Measurements from ENCODE around the gene NR1I3. TPM values are rescaled to one million over a fixed set of nuclear protein-coding genes. Genes with fewer than 3 reads are reported as not detected.

NR1I3 gene
- total RNA-seq, 4 donors from 2014 or later = not detected

- WGBS, 2 donors (ENCODE audit: low coverage in 1 of 2) = 16 to 28% methylated on average over 3 of the region's 3 CpGs
- no peak for TF ChIP-seq EP300 (IDR thresholded peaks at IDR 0.05)
- TF ChIP-seq CTCF (IDR thresholded peaks at IDR 0.05) = no peak
- no peak for TF ChIP-seq POLR2AphosphoS5 (IDR thresholded peaks at IDR 0.05)
- TF ChIP-seq POLR2A (IDR thresholded peaks at IDR 0.05) = no peak
Measured at GRCh38 chr1:161185282-161185682, 52.7 kb downstream of the NR1I3 start.

GRCh38 chr1:161182214-161182613 lies 55.8 kb downstream of the NR1I3 start:
- 100% methylated on average over 1 of the region's 1 CpG; no CpG with 5 or more reads in 1 of the 2 donors for WGBS, 2 donors (ENCODE audit: low coverage in 1 of 2)

More at GRCh38 chr1:161185282-161185682, 52.7 kb downstream of the NR1I3 start:
- Histone ChIP-seq H3K36me3 (no peaks in the 10 kb centered on the region), H3K4me3 (no peak overlapping the region), H3K27ac (peak overlapping the region in 3 of 4 donors; percentile 55 to 78 (median 72)), H3K9me3 (no peaks in the 10 kb centered on the region), H3K4me1 (peaks cover 0 to 14% (median 0%) of the 10 kb centered on the region in 3 donors), H3K27me3 (no peaks in the 10 kb centered on the region)
- ATAC-seq = peak; percentile 88

GRCh38 chr1:161180639-161181038 lies 57.4 kb downstream of the NR1I3 start:
- H3K36me3 ChIP-seq = peaks cover 0 to 4% of the 10 kb centered on the region in 2 donors
- WGBS, 2 donors (ENCODE audit: low coverage in 1 of 2) = 44 to 78% methylated on average over 1 of the region's 1 CpG
- H3K4me3 ChIP-seq = no peak overlapping the region
- H3K27me3 ChIP-seq = no peaks in the 10 kb centered on the region
- no peaks in the 10 kb centered on the region for H3K9me3 ChIP-seq
- peaks cover 5 to 37% (median 15%) of the 10 kb centered on the region in 3 donors for H3K4me1 ChIP-seq
- ATAC-seq = no peak
- TF ChIP-seq CTCF (IDR thresholded peaks at IDR 0.05) (peak in 1 of 4 experiments; percentile 15), EP300 (IDR thresholded peaks at IDR 0.05) (no peak)
- H3K27ac ChIP-seq = no peak overlapping the region

More at GRCh38 chr1:161182214-161182613, 55.8 kb downstream of the NR1I3 start:
- Histone ChIP-seq H3K36me3 (no peaks in the 10 kb centered on the region), H3K4me3 (no peak overlapping the region), H3K9me3 (no peaks in the 10 kb centered on the region), H3K27ac (peak overlapping the region in 2 of 4 donors; percentile 8 to 38), H3K4me1 (peaks cover 0 to 25% (median 5%) of the 10 kb centered on the region in 3 donors), H3K27me3 (no peaks in the 10 kb centered on the region)
- ATAC-seq = no peak
- TF ChIP-seq POLR2AphosphoS5 (IDR thresholded peaks at IDR 0.05) = no peak
- TF ChIP-seq EP300 (IDR thresholded peaks at IDR 0.05) = no peak
- no peak for TF ChIP-seq POLR2A (IDR thresholded peaks at IDR 0.05)
- TF ChIP-seq CTCF (IDR thresholded peaks at IDR 0.05) = no peak

- 97% methylated on average over 3 of the region's 3 CpGs; no CpG with 5 or more reads in 1 of the 2 donors for WGBS, 2 donors (ENCODE audit: low coverage in 1 of 2)
- TF ChIP-seq POLR2AphosphoS5 (IDR thresholded peaks at IDR 0.05) (no peak), POLR2A (IDR thresholded peaks at IDR 0.05) (no peak), CTCF (IDR thresholded peaks at IDR 0.05) (no peak), EP300 (IDR thresholded peaks at IDR 0.05) (no peak)
- peaks cover 0 to 13% of the 10 kb centered on the region in 2 donors for H3K36me3 ChIP-seq
- H3K4me3 ChIP-seq = no peak overlapping the region
- H3K27me3 ChIP-seq = no peaks in the 10 kb centered on the region
- no peaks in the 10 kb centered on the region for H3K9me3 ChIP-seq
- no peak for ATAC-seq
- H3K27ac ChIP-seq = no peak overlapping the region
- H3K4me1 ChIP-seq = peaks cover 5 to 37% (median 15%) of the 10 kb centered on the region in 3 donors
Measured at GRCh38 chr1:161179698-161180097, 58.3 kb downstream of the NR1I3 start.

Other genes starting within 250 kb of the NR1I3 start
- gene F11R, start 217.1 kb downstream of the NR1I3 start, total RNA-seq = 10 to 100 TPM in 1 of 4 donors, 1 to 10 TPM in 3; 4.5 to 28.2 (median 9.9) TPM
- 10 to 100 TPM; 18.1 to 52.1 (median 29.4) TPM for gene TSTD1, start 199.2 kb downstream of the NR1I3 start, total RNA-seq
- gene USF1, start 192.2 kb downstream of the NR1I3 start, total RNA-seq = 10 to 100 TPM; 50.9 to 79.4 (median 60.5) TPM
- 10 to 100 TPM in 1 of 4 donors, 1 to 10 TPM in 3; 1.9 to 11.6 (median 4.4) TPM for gene ARHGAP30, start 168.3 kb downstream of the NR1I3 start, total RNA-seq
- 1 to 10 TPM in 1 of 4 donors, under 1 TPM in 1, not detected in 2; 0.27 to 1.9 TPM for gene NECTIN4, start 148.6 kb downstream of the NR1I3 start, total RNA-seq
- 10 to 100 TPM in 2 of 4 donors, 1 to 10 TPM in 2; 3.5 to 22.6 (median 8.6) TPM for gene KLHDC9, start 139.8 kb downstream of the NR1I3 start, total RNA-seq
- 10 to 100 TPM; 26.2 to 40.8 (median 31.4) TPM for gene PFDN2, start 120.2 kb downstream of the NR1I3 start, total RNA-seq
- 10 to 100 TPM; 30.4 to 61.9 (median 32.8) TPM for gene NIT1, start 120.1 kb downstream of the NR1I3 start, total RNA-seq
- 10 to 100 TPM; 34.2 to 54.4 (median 41.7) TPM for gene DEDD, start 105.5 kb downstream of the NR1I3 start, total RNA-seq
- gene UFC1, start 84.2 kb downstream of the NR1I3 start, total RNA-seq = 10 to 100 TPM; 60.5 to 83.7 (median 72.8) TPM
- gene USP21, start 78.7 kb downstream of the NR1I3 start, total RNA-seq = 10 to 100 TPM in 3 of 4 donors, 1 to 10 TPM in 1; 10.0 to 27.6 (median 14.7) TPM
- gene PPOX, start 71.8 kb downstream of the NR1I3 start, total RNA-seq = 10 to 100 TPM; 10.5 to 27.4 (median 17.6) TPM
- 10 to 100 TPM; 14.8 to 26.4 (median 19.5) TPM for gene B4GALT3, start 60.7 kb downstream of the NR1I3 start, total RNA-seq
- gene ADAMTS4, start 39.1 kb downstream of the NR1I3 start, total RNA-seq = 10 to 100 TPM in 1 of 4 donors, 1 to 10 TPM in 3; 3.7 to 60.6 (median 6.7) TPM
- 100 to 1,000 TPM in 2 of 4 donors, 10 to 100 TPM in 2; 93.4 to 121 (median 100) TPM for gene NDUFS2, start 35.8 kb downstream of the NR1I3 start, total RNA-seq
- 10 to 100 TPM in 3 of 4 donors, 1 to 10 TPM in 1; 6.4 to 74.6 (median 52.0) TPM for gene FCER1G, start 22.9 kb downstream of the NR1I3 start, total RNA-seq
- gene APOA2, start 14.6 kb downstream of the NR1I3 start, total RNA-seq = not detected
- gene TOMM40L, start 12.1 kb downstream of the NR1I3 start, total RNA-seq = 10 to 100 TPM in 3 of 4 donors, 1 to 10 TPM in 1; 9.3 to 24.3 (median 14.0) TPM
- gene PCP4L1, start 20.5 kb upstream of the NR1I3 start, total RNA-seq = 10 to 100 TPM in 1 of 4 donors, 1 to 10 TPM in 3; 1.6 to 13.8 (median 5.7) TPM
- 10 to 100 TPM in 2 of 4 donors, 1 to 10 TPM in 2; 5.3 to 18.7 (median 9.4) TPM for gene MPZ, start 71.8 kb upstream of the NR1I3 start, total RNA-seq
- gene SDHC, start 76.2 kb upstream of the NR1I3 start, total RNA-seq = 10 to 100 TPM in 3 of 4 donors, 1 to 10 TPM in 1; 7.5 to 59.1 (median 37.2) TPM
- gene CFAP126, start 129.7 kb upstream of the NR1I3 start, total RNA-seq = not detected

Measured in gastroesophageal sphincter (tissue), 4 donors.